22Rv1 (cell line): ENCODE results near the gene VARS2.

ENCODE experiments used
- H3K27ac ChIP-seq: fragments of 450-650 bp; 2 replicates; pipeline ENCODE4 v1.5.1; 2017
- CTCF ChIP-seq: fragments of 450-650 bp; IDR thresholded peaks from 2 replicates; pipeline ENCODE4 v1.5.1; 2017; ENCODE audit warnings: mild to moderate bottlenecking
- ZFX ChIP-seq: fragments of 450-650 bp; IDR thresholded peaks from 2 replicates; pipeline ENCODE4 v1.6.1; 2017; ENCODE audit warnings: antibody characterized with exemption, borderline replicate concordance

The VARS2 gene

GRCh38 chr6:30948811-30949210 is 34.8 kb downstream of the VARS2 start:
- no peak overlapping the region for H3K27ac ChIP-seq
- TF ChIP-seq CTCF (no peak), ZFX (no peak)

- TF ChIP-seq ZFX (no peak), CTCF (no peak)
- H3K27ac ChIP-seq: no peak overlapping the region
These were observed 38.0 kb downstream of the VARS2 start for GRCh38 chr6:30951907-30952469.

- no peak for TF ChIP-seq ZFX
- no peak for TF ChIP-seq CTCF
- H3K27ac ChIP-seq: no peak overlapping the region
These were observed 40.8 kb downstream of the VARS2 start for GRCh38 chr6:30954631-30955366.

- TF ChIP-seq ZFX (no peak), CTCF (no peak)
- H3K27ac ChIP-seq: no peak overlapping the region
These were observed 41.5 kb downstream of the VARS2 start for GRCh38 chr6:30955367-30956042.

GRCh38 chr6:30957716-30958115 is 43.7 kb downstream of the VARS2 start:
- H3K27ac ChIP-seq: no peak overlapping the region
- TF ChIP-seq ZFX: no peak
- no peak for TF ChIP-seq CTCF

- H3K27ac ChIP-seq: no peak overlapping the region
These were observed 47.1 kb downstream of the VARS2 start for GRCh38 chr6:30960907-30961673.

More at GRCh38 chr6:30960907-30961673, 47.1 kb downstream of the VARS2 start:
- TF ChIP-seq ZFX: no peak
- TF ChIP-seq CTCF: no peak
